GM13977 (cell line): ENCODE results near the gene FBXL15.

Source experiments
- DNase-seq: peaks from one replicate; pipeline ENCODE4 v3.0.0; 2012; ENCODE audit warnings: low spot score
- CTCF ChIP-seq: IDR thresholded peaks from 2 replicates; pipeline ENCODE4 v1.5.1; 2012; ENCODE audit warnings: mild to moderate bottlenecking, control low read depth; ENCODE audit not compliant: insufficient read depth; ENCODE audit errors: extremely low read depth, missing control alignments
- in situ Hi-C: fragments of 300-500 bp; cut with MboI; formaldehyde crosslinking; loops from one replicate; pipeline ENCODE4 v1.12.0; 2022; ENCODE audit warnings: low sequenced_read_pairs, low pct_unique_long_range_greater_than_20kb, mixed read lengths, inconsistent platforms; ENCODE audit not compliant: unreplicated experiment

Gene FBXL15

DNA sequence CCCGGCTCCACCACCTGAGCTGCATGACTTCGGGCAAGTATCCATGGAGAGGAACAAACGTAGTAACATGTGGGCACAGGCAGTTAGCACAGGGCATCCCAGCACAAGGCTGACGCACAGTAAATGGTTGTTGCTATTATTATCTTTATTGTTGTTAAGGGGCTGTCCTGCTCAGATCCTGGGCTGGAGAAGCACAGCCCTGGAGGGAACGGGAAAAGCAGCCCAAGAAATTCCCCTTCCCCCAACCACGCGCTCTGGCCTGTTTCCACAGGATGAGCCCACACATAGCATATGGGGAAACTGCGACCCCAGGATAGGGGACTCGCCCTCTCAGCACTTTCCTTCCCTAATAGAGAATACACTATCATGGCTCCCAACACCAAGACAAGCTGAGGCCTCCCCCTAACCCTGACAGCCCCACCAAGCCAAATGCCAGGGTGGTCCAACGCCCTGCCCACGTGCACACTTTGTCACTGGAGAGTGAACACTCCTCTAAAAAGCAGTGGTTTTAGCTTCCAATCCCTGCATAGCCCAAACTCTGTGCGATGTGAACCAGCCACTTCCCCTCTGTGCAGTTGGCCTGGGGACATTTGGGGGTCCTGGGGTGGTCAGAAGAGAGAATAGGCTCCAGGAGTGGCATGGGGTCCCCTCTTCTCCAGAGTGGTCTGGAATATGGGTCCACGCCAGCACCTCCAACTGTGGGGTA is 13.1 kb upstream of the FBXL15 start:
- in situ Hi-C loops, result no loop called here
- DNase-seq, result no peak
- TF ChIP-seq CTCF, result no peak

- TF ChIP-seq CTCF, result no peak
- in situ Hi-C loops, result no loop called here
- DNase-seq, result no peak
Measured at GRCh38 chr10:102408131-102408727, 12.4 kb upstream of the FBXL15 start.

GRCh38 chr10:102408728-102409603 is 11.7 kb upstream of the FBXL15 start:
- peak; percentile 85 for DNase-seq
- in situ Hi-C loops, result no loop called here
- no peak for TF ChIP-seq CTCF

DNA sequence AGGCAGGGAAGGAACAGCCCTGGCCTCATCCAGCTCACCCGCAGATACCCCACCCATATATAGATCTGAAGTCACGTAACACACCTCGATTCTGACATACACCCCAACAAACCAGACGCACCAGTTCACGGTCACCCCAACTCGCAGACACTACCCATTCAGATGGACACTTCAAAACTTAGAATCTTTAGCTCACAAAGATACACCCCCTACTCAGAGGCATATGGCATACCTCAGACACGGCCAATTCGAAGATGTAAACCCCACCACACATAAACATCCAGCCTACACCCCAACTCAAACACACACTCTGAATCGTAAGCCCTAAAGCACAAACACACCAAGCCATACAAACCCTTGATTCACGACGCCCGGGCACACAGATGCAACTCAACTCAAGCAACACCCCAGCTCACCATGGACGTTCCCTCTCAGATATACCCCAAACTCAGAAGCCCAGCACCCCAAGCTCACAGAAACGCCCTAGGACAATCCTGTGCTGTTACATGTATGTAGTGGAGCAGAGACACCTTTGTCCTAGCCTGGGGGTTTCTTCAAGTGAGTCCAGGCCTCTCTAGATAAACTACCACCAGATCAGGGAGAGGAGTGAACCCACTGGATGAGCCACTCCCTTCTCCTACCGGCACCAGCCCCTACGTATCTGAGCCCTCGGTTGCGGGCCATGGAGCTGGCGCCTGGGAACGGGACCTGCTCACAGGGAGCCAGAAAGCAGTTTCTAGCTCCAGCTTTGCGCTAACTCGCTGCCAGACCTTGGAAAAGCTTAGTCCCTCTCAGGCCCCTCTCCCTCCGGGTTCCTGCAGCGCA is 10.8 kb upstream of the FBXL15 start:
- no peak for DNase-seq
- in situ Hi-C loops, result no loop called here

DNA sequence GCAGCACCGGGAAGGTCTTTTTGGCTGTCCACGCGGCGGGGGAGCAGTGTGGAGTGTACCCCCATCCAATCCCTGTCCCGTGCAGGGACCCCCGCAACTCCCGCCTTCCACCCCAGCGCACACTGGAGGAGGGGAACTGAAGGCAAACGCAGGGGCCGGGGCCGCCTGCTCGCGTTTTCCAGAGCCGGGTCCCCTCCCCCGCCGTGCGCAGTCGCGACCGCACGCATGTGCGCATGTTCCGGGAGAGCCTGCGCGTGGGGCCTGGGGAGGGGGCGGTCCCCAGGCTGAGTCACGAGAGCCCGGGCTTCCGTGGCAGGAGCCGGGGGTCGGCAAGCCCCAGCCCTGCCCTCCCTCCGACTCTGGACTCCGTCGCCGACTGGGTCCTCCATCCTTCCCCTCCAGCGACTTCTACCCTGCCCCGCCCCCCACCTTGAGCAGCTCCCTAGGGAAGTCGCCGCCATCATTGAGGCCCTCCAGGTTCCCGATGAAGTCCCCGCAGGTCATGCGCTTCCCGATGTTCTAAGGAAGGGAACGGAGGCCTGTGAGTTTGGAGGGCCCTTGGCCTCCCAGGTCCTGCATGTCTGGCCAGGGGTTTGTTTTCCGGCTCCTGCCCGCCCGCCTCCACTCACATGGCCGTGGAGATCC is 10.1 kb upstream of the FBXL15 start:
- in situ Hi-C loops, result no loop called here
- TF ChIP-seq CTCF, result no peak
- no peak for DNase-seq

More for the DNA sequence above, 10.8 kb upstream of the FBXL15 start:
- no peak for TF ChIP-seq CTCF
